C4-2B (cell line): ENCODE results near the gene PACS2.

ENCODE experiments used
- CTCF ChIP-seq: fragments of 450-650 bp; conservative IDR thresholded peaks from 2 replicates; pipeline ENCODE4 v1.5.1; 2017; ENCODE audit warnings: mild to moderate bottlenecking
- ZFX ChIP-seq: fragments of 450-650 bp; IDR thresholded peaks from 2 replicates; pipeline ENCODE4 v1.6.1; 2017

GRCh38 chr14:105313381-105314286 is 914 bp upstream of the PACS2 start:
- TF ChIP-seq CTCF, result no peak
- TF ChIP-seq ZFX, result peak; percentile 31; the same call in 1 of the 2 replicates
